ENCODE results near the gene LYPLAL1. TPM values are rescaled to one million over a fixed set of nuclear protein-coding genes. Genes with fewer than 3 reads are reported as not detected.

The LYPLAL1 gene
- total RNA-seq, 1 experiment from 2014 or later = 20.7 TPM

GRCh38 chr1:219235903-219236481 lies 62.3 kb downstream of the LYPLAL1 start:
- no peak for DNase-seq (ENCODE audit: low spot score)
- H3K4me1 Mint-ChIP-seq = no peaks in the 10 kb centered on the region
- H3K9me3 Mint-ChIP-seq = no peaks in the 10 kb centered on the region
- H3K36me3 Mint-ChIP-seq = no peaks in the 10 kb centered on the region
- no peak for TF ChIP-seq ZNF219 (CRISPR knock-in tag; IDR thresholded peaks at IDR 0.05; ENCODE audit: borderline replicate concordance)
- TF ChIP-seq RELA (CRISPR knock-in tag; IDR thresholded peaks at IDR 0.05; ENCODE audit: borderline replicate concordance) = no peak
- POLR2A ChIA-PET = no interaction called here
- ATAC-seq = no peak
- H3K27ac Mint-ChIP-seq = no peak overlapping the region
- CTCF ChIA-PET = no interaction called here
- no peaks in the 10 kb centered on the region for H3K27me3 Mint-ChIP-seq (ENCODE audit: low read depth)
- H3K4me3 Mint-ChIP-seq = no peak overlapping the region

- H3K9me3 Mint-ChIP-seq = no peaks in the 10 kb centered on the region
- H3K27ac Mint-ChIP-seq = no peak overlapping the region
- ChIA-PET CTCF (no interaction called here), POLR2A (no interaction called here)
- no peaks in the 10 kb centered on the region for H3K4me1 Mint-ChIP-seq
- no peaks in the 10 kb centered on the region for H3K27me3 Mint-ChIP-seq (ENCODE audit: low read depth)
- no peaks in the 10 kb centered on the region for H3K36me3 Mint-ChIP-seq
- no peak for TF ChIP-seq CTCF (IDR thresholded peaks at IDR 0.05)
- no peak for TF ChIP-seq NFE2L1 (CRISPR knock-in tag; IDR thresholded peaks at IDR 0.05)
- DNase-seq (ENCODE audit: low spot score) (no peak), ATAC-seq (no peak)
- H3K4me3 Mint-ChIP-seq = no peak overlapping the region
Measured at GRCh38 chr1:219236933-219237610, 63.4 kb downstream of the LYPLAL1 start.

- Mint-ChIP-seq H3K4me3 (no peak overlapping the region), H3K36me3 (no peaks in the 10 kb centered on the region), H3K9me3 (no peaks in the 10 kb centered on the region), H3K4me1 (no peaks in the 10 kb centered on the region), H3K27ac (no peak overlapping the region), H3K27me3 (ENCODE audit: low read depth) (no peaks in the 10 kb centered on the region)
- DNase-seq (ENCODE audit: low spot score) = no peak
- ChIA-PET CTCF (no interaction called here), POLR2A (no interaction called here)
- TF ChIP-seq E2F1 (CRISPR knock-in tag; IDR thresholded peaks at IDR 0.05) = no peak
- TF ChIP-seq ZNF423 (CRISPR knock-in tag; IDR thresholded peaks at IDR 0.05) = no peak
- no peak for TF ChIP-seq MYBL2 (CRISPR knock-in tag; IDR thresholded peaks at IDR 0.05)
- TF ChIP-seq ZNF512 (CRISPR knock-in tag; IDR thresholded peaks at IDR 0.05; ENCODE audit: borderline replicate concordance) = no peak
- TF ChIP-seq CREM (CRISPR knock-in tag; IDR thresholded peaks at IDR 0.05) = no peak
- TF ChIP-seq CTCF (IDR thresholded peaks at IDR 0.05) = no peak
- no peak for TF ChIP-seq TP53 (CRISPR knock-in tag; IDR thresholded peaks at IDR 0.05)
- TF ChIP-seq ATF3 (CRISPR knock-in tag; conservative IDR thresholded peaks at IDR 0.05) = no peak
- TF ChIP-seq ETV6 (CRISPR knock-in tag; IDR thresholded peaks at IDR 0.05) = no peak
- TF ChIP-seq NR3C1 (CRISPR knock-in tag; conservative IDR thresholded peaks at IDR 0.05; ENCODE audit: low read depth) = no peak
- no peak for TF ChIP-seq GABPB1 (CRISPR knock-in tag; IDR thresholded peaks at IDR 0.05)
- no peak for TF ChIP-seq JUN (CRISPR knock-in tag; IDR thresholded peaks at IDR 0.05)
- no peak for TF ChIP-seq ERG (CRISPR knock-in tag; IDR thresholded peaks at IDR 0.05)
- TF ChIP-seq ZSCAN18 (CRISPR knock-in tag; IDR thresholded peaks at IDR 0.05) = no peak
- TF ChIP-seq TEAD4 (CRISPR knock-in tag; IDR thresholded peaks at IDR 0.05) = no peak
- TF ChIP-seq FOXK1 (CRISPR knock-in tag; IDR thresholded peaks at IDR 0.05) = no peak
- no peak for ATAC-seq
Measured at GRCh38 chr1:219239518-219239917, 65.8 kb downstream of the LYPLAL1 start.

Measured in WTC11 (cell line).